B cell (primary cell): ENCODE measurements around the gene U2AF2.

Experiments used
- EZH2 ChIP-seq: IDR thresholded peaks from 2 replicates; pipeline ENCODE4 v1.6.1; 2012; ENCODE audit warnings: borderline replicate concordance, low read depth, mild to moderate bottlenecking, moderate library complexity, low read length; ENCODE audit not compliant: insufficient read depth, poor library complexity, severe bottlenecking
- TF ChIP-seq, protein P1 (sequence below): fragments of 200-600 bp; IDR thresholded peaks from one replicate; pipeline ENCODE4 v1.8.0; 2022; ENCODE audit warnings: antibody characterized with exemption, mild to moderate bottlenecking

DNA sequence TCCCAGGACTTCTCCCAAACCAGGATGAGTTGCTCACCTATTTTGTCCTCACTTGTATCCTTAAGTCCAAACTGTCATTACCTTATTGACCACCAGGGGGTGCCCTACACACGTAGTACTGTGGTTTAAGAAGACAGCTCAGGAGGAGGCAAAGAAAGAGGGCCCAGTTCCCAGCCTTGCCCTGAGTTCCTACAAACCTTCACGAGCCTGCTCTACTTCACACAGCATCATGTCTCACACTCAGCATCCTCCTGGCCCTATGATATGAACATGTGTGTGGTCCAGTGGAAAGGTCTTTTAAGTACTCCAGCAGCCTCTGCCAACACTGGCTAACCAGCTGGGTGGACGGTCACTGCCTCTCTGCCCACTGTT is 22.4 kb upstream of the U2AF2 start:
- TF ChIP-seq EZH2 = no peak
- TF ChIP-seq, protein P1, sequence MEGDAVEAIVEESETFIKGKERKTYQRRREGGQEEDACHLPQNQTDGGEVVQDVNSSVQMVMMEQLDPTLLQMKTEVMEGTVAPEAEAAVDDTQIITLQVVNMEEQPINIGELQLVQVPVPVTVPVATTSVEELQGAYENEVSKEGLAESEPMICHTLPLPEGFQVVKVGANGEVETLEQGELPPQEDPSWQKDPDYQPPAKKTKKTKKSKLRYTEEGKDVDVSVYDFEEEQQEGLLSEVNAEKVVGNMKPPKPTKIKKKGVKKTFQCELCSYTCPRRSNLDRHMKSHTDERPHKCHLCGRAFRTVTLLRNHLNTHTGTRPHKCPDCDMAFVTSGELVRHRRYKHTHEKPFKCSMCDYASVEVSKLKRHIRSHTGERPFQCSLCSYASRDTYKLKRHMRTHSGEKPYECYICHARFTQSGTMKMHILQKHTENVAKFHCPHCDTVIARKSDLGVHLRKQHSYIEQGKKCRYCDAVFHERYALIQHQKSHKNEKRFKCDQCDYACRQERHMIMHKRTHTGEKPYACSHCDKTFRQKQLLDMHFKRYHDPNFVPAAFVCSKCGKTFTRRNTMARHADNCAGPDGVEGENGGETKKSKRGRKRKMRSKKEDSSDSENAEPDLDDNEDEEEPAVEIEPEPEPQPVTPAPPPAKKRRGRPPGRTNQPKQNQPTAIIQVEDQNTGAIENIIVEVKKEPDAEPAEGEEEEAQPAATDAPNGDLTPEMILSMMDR = peak; percentile 71
